Thyroid gland (tissue), 4 donors: ENCODE measurements around the gene SIL1. TPM values are rescaled to one million over a fixed set of nuclear protein-coding genes. Genes with fewer than 3 reads are reported as not detected.
A peak's percentile ranks its signal among the peaks of the same experiment; 100 is the strongest.

Experiments used
- DNase-seq, 2 donors: peaks; one replicate each; pipeline ENCODE4 v3.0.0-alpha.2; 2019
- H3K27ac ChIP-seq, 3 donors: fragments of 200-600 bp; sonication (generic); 1 replicate in 2 of 3; 2 replicates in 1 of 3; pipeline ENCODE4 v1.5.1; 2016 to 2019; ENCODE audit warnings: mild to moderate bottlenecking in 1 of 3, moderate library complexity in 1 of 3
- H3K27me3 ChIP-seq: fragments of 200-600 bp; sonication (generic); one replicate; pipeline ENCODE4 v1.5.1; 2019
- H3K36me3 ChIP-seq, 2 donors: fragments of 200-600 bp; sonication (generic); one replicate each; pipeline ENCODE4 v1.5.1; 2016 to 2019
- H3K4me1 ChIP-seq, 2 donors: fragments of 200-600 bp; sonication (generic); one replicate each; pipeline ENCODE4 v1.5.1; 2017 to 2019
- H3K4me3 ChIP-seq, 3 donors: fragments of 200-600 bp; sonication (generic); replicated peaks in 1 of 3; 1 replicate in 2 of 3; 2 replicates in 1 of 3; pipeline ENCODE4 v1.5.1; 2016; ENCODE audit warnings: mild to moderate bottlenecking in 1 of 3
- H3K9me3 ChIP-seq: fragments of 200-600 bp; sonication (generic); one replicate; pipeline ENCODE4 v1.5.1; 2017
- POLR2A ChIP-seq, 2 donors: fragments of 450-650 bp; IDR thresholded peaks; one replicate each; pipeline ENCODE4 v1.6.1; 2017; ENCODE audit warnings: antibody characterized with exemption in 2 of 2, mild to moderate bottlenecking in 2 of 2, moderate library complexity in 1 of 2
- WGBS, 2 donors: methylation state at CpG; one replicate each; pipeline ENCODE4 v1.1.5; 2017; 5-methylcytosine and 5-hydroxymethylcytosine counted together
- intact Hi-C: fragments of 100-400 bp; cut with DNase I; formaldehyde crosslinking; loops from one replicate; pipeline ENCODE4 v1.15.1; 2023
- total RNA-seq, 4 donors: library from RNA; depleted of rRNA; stranded (reverse); fragments of >200 nt; gene quantifications; one replicate each; pipeline ENCODE4 v1.2.3, GENCODE V29; 2016
- TF ChIP-seq, protein P1 (sequence below), 6 experiments: fragments of 200-600 bp in 3 of 6; fragments of 450-650 bp in 3 of 6; sonication (generic) in 3 of 6; IDR thresholded peaks; one replicate each; pipeline ENCODE4 v1.5.1; 2016 to 2019; ENCODE audit warnings: antibody characterized with exemption in 6 of 6, mild to moderate bottlenecking in 2 of 6, inconsistent platforms in 1 of 6, moderate library complexity in 1 of 6

SIL1 gene
- total RNA-seq, 4 donors from 2014 or later, result 57.5 to 103 (median 81.7) TPM

DNA sequence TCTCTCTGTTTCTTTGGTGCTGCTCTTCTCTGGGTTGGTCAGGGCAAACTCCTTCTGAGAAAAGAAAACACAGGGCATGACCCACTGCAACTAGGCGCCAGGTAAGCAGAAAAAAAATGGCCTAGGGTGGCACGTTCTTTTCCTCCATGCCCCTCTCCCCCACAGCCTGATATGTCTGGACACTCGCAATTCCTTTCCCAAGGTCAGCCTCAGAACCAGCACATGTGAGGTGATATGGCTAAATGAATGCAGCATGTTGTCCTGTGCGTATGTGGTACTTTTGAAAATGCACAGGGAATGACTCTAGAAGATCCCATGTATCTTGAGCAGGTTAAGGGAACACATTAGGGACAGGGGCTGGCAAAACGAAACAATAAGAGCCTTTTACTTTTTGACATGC, 77.0 kb downstream of the SIL1 start:
- Histone ChIP-seq H3K4me3 (no peak overlapping the region), H3K36me3 (peaks cover 6 to 9% of the 10 kb centered on the region in 2 donors), H3K4me1 (peaks cover 18 to 26% of the 10 kb centered on the region in 2 donors), H3K27me3 (no peaks in the 10 kb centered on the region), H3K9me3 (no peaks in the 10 kb centered on the region), H3K27ac (peak overlapping the region; percentile 36 to 41 (median 41))
- WGBS, 2 donors, result 76 to 78% methylated on average over 5 of the region's 5 CpGs
- intact Hi-C loops, result no loop called here
- no peak for DNase-seq
- TF ChIP-seq, protein P1, sequence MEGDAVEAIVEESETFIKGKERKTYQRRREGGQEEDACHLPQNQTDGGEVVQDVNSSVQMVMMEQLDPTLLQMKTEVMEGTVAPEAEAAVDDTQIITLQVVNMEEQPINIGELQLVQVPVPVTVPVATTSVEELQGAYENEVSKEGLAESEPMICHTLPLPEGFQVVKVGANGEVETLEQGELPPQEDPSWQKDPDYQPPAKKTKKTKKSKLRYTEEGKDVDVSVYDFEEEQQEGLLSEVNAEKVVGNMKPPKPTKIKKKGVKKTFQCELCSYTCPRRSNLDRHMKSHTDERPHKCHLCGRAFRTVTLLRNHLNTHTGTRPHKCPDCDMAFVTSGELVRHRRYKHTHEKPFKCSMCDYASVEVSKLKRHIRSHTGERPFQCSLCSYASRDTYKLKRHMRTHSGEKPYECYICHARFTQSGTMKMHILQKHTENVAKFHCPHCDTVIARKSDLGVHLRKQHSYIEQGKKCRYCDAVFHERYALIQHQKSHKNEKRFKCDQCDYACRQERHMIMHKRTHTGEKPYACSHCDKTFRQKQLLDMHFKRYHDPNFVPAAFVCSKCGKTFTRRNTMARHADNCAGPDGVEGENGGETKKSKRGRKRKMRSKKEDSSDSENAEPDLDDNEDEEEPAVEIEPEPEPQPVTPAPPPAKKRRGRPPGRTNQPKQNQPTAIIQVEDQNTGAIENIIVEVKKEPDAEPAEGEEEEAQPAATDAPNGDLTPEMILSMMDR (IDR thresholded peaks at IDR 0.05), result no peak
- no peak for TF ChIP-seq POLR2A (IDR thresholded peaks at IDR 0.05)

DNA sequence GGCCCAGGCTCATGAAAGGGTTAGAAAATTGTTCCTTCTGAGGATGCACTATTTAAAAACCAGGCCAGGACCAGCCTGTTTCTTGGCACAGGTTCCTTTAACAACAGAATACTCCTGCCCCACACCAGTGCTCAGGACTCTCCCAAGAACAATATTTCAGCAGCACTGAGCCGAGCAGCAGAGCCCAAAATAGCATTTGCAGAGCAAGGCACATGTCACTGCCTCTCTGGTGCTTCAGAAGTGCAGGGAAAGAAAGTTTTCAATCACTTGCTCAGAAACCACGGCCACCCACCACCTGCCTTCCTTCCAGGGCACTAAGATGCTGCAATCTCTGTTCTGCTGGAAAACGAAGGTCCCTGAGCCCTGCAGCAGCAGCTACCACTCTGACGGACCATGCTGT, 77.6 kb downstream of the SIL1 start:
- WGBS, 2 donors, result 17 to 63% methylated on average over 1 to 4 of the region's 4 CpGs
- peak overlapping the region; percentile 36 to 41 (median 41) for H3K27ac ChIP-seq

DNA sequence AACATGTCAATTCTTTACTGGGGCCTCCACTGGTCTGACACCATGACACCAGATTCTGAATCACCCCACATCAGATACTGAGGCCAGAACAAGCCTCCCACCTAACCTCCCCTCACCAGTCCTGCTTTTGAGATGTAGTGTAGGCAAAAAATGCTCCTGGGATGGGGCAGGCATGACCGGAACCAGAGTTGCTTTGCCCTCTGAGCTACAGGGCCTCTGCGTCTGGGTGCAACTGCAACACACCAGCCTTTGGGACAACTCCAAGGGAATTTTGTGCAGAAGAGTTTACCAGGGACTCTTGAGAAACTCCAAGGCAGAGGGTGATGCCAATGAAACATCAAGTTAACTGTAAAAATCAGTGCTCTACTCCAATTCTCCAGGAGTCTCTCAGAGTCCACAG, 79.4 kb downstream of the SIL1 start:
- H3K4me3 ChIP-seq, result no peak overlapping the region
- TF ChIP-seq, protein P1 (IDR thresholded peaks at IDR 0.05), result no peak
- TF ChIP-seq POLR2A (IDR thresholded peaks at IDR 0.05), result no peak
- peaks cover 35 to 44% of the 10 kb centered on the region in 2 donors for H3K4me1 ChIP-seq
- intact Hi-C loops, result no loop called here
- H3K27me3 ChIP-seq, result no peaks in the 10 kb centered on the region
- H3K9me3 ChIP-seq, result no peaks in the 10 kb centered on the region
- no peak overlapping the region for H3K27ac ChIP-seq
- WGBS, 2 donors, result 89 to 100% methylated on average over 2 of the region's 2 CpGs
- DNase-seq, result no peak
- H3K36me3 ChIP-seq, result peaks cover 6 to 9% of the 10 kb centered on the region in 2 donors

More for the DNA sequence above, 77.6 kb downstream of the SIL1 start:
- peak; percentile 46 to 58 for DNase-seq
- no peak for TF ChIP-seq POLR2A (IDR thresholded peaks at IDR 0.05)
- TF ChIP-seq, protein P1 (IDR thresholded peaks at IDR 0.05), result no peak
- H3K4me1 ChIP-seq, result peaks cover 24 to 29% of the 10 kb centered on the region in 2 donors
- H3K27me3 ChIP-seq, result no peaks in the 10 kb centered on the region
- H3K36me3 ChIP-seq, result peaks cover 6 to 9% of the 10 kb centered on the region in 2 donors
- intact Hi-C loops, result no loop called here
- no peaks in the 10 kb centered on the region for H3K9me3 ChIP-seq
- no peak overlapping the region for H3K4me3 ChIP-seq

DNA sequence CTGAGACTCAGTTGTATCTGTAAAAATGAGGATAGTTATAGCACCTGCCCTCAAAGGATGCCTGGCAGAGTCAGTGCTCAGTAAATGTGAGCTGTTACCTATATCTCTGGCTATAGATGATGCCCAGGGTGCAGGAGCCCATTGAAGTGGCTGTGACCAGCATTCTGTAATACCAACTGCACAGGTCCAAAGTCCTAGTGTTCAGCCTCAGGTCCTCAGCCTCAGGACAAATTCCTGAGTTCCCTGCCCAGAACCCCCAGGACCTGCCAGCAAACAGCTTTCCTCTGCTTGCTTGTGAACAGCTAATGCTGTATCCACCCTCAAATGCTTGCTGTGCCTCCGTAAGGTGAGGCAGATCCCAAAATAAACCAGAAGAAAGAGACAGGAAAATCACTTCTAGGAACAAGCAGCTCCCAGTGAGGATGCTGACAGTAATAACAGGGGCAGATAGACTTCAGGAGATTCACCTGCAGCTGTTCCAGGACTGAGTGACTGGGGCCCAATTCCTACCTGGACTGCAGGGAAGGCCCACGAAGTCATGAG, 80.8 kb downstream of the SIL1 start:
- peaks cover 41 to 52% of the 10 kb centered on the region in 2 donors for H3K4me1 ChIP-seq
- DNase-seq, result no peak
- no peak for TF ChIP-seq POLR2A (IDR thresholded peaks at IDR 0.05)
- TF ChIP-seq, protein P1 (IDR thresholded peaks at IDR 0.05), result no peak
- WGBS, 2 donors, result 85 to 90% methylated on average over 1 to 2 of the region's 2 CpGs
- intact Hi-C loops, result no loop called here
- peak overlapping the region; percentile 6 to 39 (median 37) for H3K27ac ChIP-seq
- H3K27me3 ChIP-seq, result no peaks in the 10 kb centered on the region
- no peaks in the 10 kb centered on the region for H3K9me3 ChIP-seq
- no peak overlapping the region for H3K4me3 ChIP-seq
- H3K36me3 ChIP-seq, result peaks cover 6 to 9% of the 10 kb centered on the region in 2 donors

DNA sequence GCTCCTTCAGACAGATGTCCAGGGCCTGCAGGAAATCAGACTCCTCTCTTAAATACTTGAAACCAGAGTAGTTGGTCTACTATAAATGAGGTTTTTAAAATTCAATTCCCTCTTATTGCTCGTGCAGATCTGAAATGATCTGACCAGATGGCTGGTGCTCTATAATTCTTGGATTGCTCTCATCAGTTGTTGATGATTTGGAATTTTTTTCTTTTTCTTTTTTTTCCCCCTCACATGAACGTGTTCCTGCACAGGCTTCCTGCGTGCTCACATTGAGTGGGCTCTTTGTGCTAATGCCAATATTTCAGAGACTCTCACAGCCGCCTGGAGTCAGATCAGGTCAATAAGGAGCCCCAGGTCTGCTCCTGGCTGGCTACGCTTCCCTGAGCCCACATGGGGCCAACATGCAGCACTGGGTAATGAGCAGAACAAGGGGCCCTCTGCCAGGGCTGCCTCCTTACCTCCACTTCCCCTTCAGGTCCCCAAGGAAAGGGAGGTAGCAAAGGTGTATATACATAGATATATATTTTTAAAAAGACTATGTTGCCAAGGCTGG, 82.0 kb downstream of the SIL1 start:
- Histone ChIP-seq H3K4me3 (no peak overlapping the region), H3K4me1 (peaks cover 34 to 52% of the 10 kb centered on the region in 2 donors), H3K27me3 (no peaks in the 10 kb centered on the region), H3K9me3 (no peaks in the 10 kb centered on the region), H3K27ac (peak overlapping the region in 2 of 3 donors; percentile 26 to 39), H3K36me3 (peaks cover 6 to 9% of the 10 kb centered on the region in 2 donors)
- 35 to 37% methylated on average over 5 of the region's 5 CpGs for WGBS, 2 donors
- intact Hi-C loops, result no loop called here
- TF ChIP-seq, protein P1 (IDR thresholded peaks at IDR 0.05), result no peak
- no peak for TF ChIP-seq POLR2A (IDR thresholded peaks at IDR 0.05)
- DNase-seq, result peak; percentile 54 to 73
